Astrocyte (in vitro differentiated cells and primary cell): ENCODE data around the gene FHIT.

Experiments
- EZH2 ChIP-seq: IDR thresholded peaks from 2 replicates; pipeline ENCODE4 v1.6.1; 2012; ENCODE audit warnings: mild to moderate bottlenecking, low read length, inconsistent platforms; ENCODE audit not compliant: insufficient read depth
- TF ChIP-seq, protein P1 (sequence below): IDR thresholded peaks from 2 replicates; pipeline ENCODE4 v1.5.1; 2011; ENCODE audit warnings: low read depth, mild to moderate bottlenecking, inconsistent platforms, low read length, moderate library complexity; ENCODE audit not compliant: insufficient read depth

DNA sequence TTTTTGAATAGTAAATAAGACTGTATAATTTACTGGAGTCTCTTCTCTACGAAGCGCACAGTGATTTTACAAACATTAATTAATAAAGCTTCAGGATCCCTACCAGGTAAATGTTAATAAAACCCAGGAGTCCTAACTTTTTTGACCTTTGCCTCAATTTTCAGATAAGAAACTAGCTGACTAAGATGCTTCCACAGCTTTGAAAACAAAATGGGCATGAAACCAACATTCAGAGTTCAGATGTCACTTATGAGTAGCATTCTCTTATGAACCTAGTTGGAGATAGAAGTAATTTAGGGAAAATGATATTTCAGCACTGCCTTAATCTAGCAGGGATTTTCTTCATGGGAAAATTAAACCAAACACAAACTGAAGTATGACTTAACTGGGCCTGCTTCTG is 13.0 kb upstream of the FHIT start:
- TF ChIP-seq, protein P1, sequence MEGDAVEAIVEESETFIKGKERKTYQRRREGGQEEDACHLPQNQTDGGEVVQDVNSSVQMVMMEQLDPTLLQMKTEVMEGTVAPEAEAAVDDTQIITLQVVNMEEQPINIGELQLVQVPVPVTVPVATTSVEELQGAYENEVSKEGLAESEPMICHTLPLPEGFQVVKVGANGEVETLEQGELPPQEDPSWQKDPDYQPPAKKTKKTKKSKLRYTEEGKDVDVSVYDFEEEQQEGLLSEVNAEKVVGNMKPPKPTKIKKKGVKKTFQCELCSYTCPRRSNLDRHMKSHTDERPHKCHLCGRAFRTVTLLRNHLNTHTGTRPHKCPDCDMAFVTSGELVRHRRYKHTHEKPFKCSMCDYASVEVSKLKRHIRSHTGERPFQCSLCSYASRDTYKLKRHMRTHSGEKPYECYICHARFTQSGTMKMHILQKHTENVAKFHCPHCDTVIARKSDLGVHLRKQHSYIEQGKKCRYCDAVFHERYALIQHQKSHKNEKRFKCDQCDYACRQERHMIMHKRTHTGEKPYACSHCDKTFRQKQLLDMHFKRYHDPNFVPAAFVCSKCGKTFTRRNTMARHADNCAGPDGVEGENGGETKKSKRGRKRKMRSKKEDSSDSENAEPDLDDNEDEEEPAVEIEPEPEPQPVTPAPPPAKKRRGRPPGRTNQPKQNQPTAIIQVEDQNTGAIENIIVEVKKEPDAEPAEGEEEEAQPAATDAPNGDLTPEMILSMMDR, result no peak
- no peak for TF ChIP-seq EZH2
